ENCODE measurements around the gene MICAL2. TPM values are rescaled to one million over a fixed set of nuclear protein-coding genes. Genes with fewer than 3 reads are reported as not detected.

The MICAL2 gene
- total RNA-seq, 1 experiment from 2014 or later, result 37.4 TPM

DNA sequence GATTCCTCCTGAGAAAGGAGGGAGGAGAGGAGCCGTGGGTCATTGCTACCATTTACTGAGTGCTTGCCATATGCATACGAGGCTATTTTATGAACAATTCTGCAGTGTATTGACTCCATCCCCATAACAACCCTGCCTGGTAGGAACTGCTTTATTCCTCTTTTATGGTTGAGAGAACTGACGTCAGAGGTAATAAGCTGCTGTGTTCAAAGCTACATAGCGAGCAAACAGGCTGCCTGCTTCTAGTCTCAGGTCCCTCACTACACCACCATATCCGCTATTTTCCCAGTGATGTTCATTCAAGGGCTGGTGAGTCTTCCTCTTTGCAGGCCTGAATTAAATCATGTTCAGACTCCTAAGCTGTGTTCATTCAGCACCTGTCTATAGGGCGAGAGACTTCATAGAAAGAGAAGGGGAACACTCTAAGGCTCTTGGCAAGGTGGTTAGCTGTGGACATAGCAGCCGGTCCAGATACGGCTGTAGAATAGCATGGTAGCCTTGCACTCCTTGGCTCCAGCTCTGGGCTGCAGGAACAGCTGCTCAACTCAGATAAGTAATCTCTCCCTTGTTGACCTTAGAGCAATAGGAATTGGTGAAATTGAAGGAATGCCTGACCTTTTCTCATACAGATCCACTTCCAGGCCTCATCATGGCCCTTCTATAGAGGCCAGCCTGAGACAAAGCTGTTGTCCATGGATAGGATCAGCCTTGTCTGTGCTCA lies 82.6 kb downstream of the MICAL2 start (continued):
- TF ChIP-seq TCF7L2 (IDR thresholded peaks at IDR 0.05; ENCODE audit: borderline replicate concordance, extremely low read depth, insufficient read depth, insufficient read length), result no peak
- no peak for TF ChIP-seq JUND (IDR thresholded peaks at IDR 0.05)
- no peak for TF ChIP-seq EZH2 (IDR thresholded peaks at IDR 0.05)

DNA sequence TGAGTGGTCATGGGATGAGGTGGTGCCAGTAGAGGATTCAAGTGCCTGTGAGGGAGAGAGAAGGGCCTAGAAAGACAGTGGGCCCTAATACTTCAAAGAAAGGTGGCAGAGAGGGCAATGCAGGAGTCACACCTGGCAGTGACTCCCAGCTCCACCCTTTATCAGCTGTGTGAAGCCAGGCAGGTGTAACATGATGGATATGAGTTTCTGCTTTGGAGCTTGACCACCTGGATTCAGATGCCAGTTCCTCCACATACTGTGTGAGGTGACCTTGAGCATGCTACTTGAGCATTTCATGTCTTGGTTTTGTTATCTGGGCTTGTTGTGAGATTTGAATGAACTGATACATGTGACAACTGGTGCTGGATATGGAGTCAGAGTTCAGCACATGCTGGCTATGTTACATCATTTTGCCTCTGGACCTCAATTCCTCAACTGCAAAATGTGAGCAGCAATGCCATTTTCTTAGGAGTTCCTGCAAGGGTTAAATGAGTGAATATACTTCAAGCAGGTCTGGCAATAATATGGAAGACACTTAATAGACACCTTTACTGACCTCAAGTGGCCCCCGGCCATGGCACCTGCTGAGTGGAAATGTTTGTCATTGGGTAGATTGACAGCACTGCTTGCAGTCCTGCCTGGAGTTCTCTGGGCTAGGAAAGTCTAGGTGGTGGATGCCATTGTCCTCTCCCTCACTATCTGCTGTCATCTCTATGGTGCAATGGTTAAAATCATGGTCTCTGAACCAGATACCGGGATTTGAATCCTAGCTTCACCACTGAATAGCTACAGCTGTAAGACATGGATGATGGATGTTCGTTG lies 83.3 kb downstream of the MICAL2 start:
- Histone ChIP-seq H3K79me2 (ENCODE audit: insufficient read depth, low read length) (no peaks in the 10 kb centered on the region), H3K27ac (ENCODE audit: low read depth, low read length) (no peak overlapping the region), H3K27me3 (ENCODE audit: insufficient read depth, low read length) (no peaks in the 10 kb centered on the region), H3K9ac (ENCODE audit: low read length) (no peak overlapping the region), H3K9me2 (ENCODE audit: insufficient read depth) (no peaks in the 10 kb centered on the region), H3K4me3 (replicated peaks in 1 of 2; ENCODE audit: low read depth in 1 of 2, low read length in 2 of 2) (no peak overlapping the region), H3K9me3 (ENCODE audit: control insufficient read depth in 1 of 2, insufficient read depth in 1 of 2, low read depth in 1 of 2, low read length in 2 of 2) (no peaks in the 10 kb centered on the region), H3K4me1 (ENCODE audit: control insufficient read depth in 1 of 2, insufficient read depth in 2 of 2, low read length in 2 of 2) (peaks cover 10 to 15% of the 10 kb centered on the region in 2 experiments; a peak in 3 of 4 replicates), H2AFZ (ENCODE audit: low read depth, low read length, poor library complexity, severe bottlenecking) (no peak overlapping the region), H4K20me1 (ENCODE audit: insufficient read depth) (no peaks in the 10 kb centered on the region), H3K4me2 (ENCODE audit: low read length) (no peak overlapping the region), H3K36me3 (ENCODE audit: control insufficient read depth in 1 of 2, insufficient read depth in 2 of 2, low read length in 2 of 2) (no peaks in the 10 kb centered on the region)
- no TSS peak for BruUV-seq (replicated peaks)
- no peak for DNase-seq (ENCODE audit: low read depth, low spot score)
- CTCF ChIA-PET, result interaction anchor here (0.9 kb wide), 1 partner anchor 95 kb away, joined by 3 read pairs; no protein-coding TSS in a partner anchor
- RAD21 ChIA-PET (ENCODE audit: low non-redundant PET in 1 of 2, low total read pairs in 2 of 2, uncharacterized antibody in 2 of 2, unreplicated experiment in 2 of 2), result no interaction called here
- ATAC-seq, result no peak
- intact Hi-C loops (cut with micrococcal nuclease), result no loop called here
- TF ChIP-seq YY1 (IDR thresholded peaks at IDR 0.05; ENCODE audit: extremely low read depth, insufficient replicate concordance, low read depth, low read length), result no peak
- TF ChIP-seq, protein P1, sequence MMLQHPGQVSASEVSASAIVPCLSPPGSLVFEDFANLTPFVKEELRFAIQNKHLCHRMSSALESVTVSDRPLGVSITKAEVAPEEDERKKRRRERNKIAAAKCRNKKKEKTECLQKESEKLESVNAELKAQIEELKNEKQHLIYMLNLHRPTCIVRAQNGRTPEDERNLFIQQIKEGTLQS (IDR thresholded peaks at IDR 0.05), result no peak
- TF ChIP-seq, protein P2, sequence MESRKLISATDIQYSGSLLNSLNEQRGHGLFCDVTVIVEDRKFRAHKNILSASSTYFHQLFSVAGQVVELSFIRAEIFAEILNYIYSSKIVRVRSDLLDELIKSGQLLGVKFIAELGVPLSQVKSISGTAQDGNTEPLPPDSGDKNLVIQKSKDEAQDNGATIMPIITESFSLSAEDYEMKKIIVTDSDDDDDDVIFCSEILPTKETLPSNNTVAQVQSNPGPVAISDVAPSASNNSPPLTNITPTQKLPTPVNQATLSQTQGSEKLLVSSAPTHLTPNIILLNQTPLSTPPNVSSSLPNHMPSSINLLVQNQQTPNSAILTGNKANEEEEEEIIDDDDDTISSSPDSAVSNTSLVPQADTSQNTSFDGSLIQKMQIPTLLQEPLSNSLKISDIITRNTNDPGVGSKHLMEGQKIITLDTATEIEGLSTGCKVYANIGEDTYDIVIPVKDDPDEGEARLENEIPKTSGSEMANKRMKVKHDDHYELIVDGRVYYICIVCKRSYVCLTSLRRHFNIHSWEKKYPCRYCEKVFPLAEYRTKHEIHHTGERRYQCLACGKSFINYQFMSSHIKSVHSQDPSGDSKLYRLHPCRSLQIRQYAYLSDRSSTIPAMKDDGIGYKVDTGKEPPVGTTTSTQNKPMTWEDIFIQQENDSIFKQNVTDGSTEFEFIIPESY (IDR thresholded peaks at IDR 0.05; ENCODE audit: extremely low read depth, insufficient replicate concordance, low read length), result no peak
- TF ChIP-seq, protein P3, sequence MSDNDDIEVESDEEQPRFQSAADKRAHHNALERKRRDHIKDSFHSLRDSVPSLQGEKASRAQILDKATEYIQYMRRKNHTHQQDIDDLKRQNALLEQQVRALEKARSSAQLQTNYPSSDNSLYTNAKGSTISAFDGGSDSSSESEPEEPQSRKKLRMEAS (IDR thresholded peaks at IDR 0.05), result no peak
- no peak for TF ChIP-seq POLR2AphosphoS5 (IDR thresholded peaks at IDR 0.05; ENCODE audit: low read depth, low read length)
- TF ChIP-seq EZH2phosphoT487 (IDR thresholded peaks at IDR 0.05; ENCODE audit: borderline replicate concordance), result no peak
- TF ChIP-seq TCF7L2 (IDR thresholded peaks at IDR 0.05; ENCODE audit: borderline replicate concordance, extremely low read depth, insufficient read depth, insufficient read length), result no peak
- no peak for TF ChIP-seq ELF1 (IDR thresholded peaks at IDR 0.05; ENCODE audit: borderline replicate concordance, low read depth)
- no peak for TF ChIP-seq CEBPB (IDR thresholded peaks at IDR 0.05; ENCODE audit: low read depth)
- TF ChIP-seq, protein P4, sequence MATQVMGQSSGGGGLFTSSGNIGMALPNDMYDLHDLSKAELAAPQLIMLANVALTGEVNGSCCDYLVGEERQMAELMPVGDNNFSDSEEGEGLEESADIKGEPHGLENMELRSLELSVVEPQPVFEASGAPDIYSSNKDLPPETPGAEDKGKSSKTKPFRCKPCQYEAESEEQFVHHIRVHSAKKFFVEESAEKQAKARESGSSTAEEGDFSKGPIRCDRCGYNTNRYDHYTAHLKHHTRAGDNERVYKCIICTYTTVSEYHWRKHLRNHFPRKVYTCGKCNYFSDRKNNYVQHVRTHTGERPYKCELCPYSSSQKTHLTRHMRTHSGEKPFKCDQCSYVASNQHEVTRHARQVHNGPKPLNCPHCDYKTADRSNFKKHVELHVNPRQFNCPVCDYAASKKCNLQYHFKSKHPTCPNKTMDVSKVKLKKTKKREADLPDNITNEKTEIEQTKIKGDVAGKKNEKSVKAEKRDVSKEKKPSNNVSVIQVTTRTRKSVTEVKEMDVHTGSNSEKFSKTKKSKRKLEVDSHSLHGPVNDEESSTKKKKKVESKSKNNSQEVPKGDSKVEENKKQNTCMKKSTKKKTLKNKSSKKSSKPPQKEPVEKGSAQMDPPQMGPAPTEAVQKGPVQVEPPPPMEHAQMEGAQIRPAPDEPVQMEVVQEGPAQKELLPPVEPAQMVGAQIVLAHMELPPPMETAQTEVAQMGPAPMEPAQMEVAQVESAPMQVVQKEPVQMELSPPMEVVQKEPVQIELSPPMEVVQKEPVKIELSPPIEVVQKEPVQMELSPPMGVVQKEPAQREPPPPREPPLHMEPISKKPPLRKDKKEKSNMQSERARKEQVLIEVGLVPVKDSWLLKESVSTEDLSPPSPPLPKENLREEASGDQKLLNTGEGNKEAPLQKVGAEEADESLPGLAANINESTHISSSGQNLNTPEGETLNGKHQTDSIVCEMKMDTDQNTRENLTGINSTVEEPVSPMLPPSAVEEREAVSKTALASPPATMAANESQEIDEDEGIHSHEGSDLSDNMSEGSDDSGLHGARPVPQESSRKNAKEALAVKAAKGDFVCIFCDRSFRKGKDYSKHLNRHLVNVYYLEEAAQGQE (IDR thresholded peaks at IDR 0.05; ENCODE audit: low read depth), result no peak
- TF ChIP-seq SRF (IDR thresholded peaks at IDR 0.05; ENCODE audit: low read depth), result no peak
- no peak for TF ChIP-seq RAD21 (IDR thresholded peaks at IDR 0.05; ENCODE audit: low read depth)
- no peak for TF ChIP-seq ZFX (IDR thresholded peaks at IDR 0.05)
- TF ChIP-seq ZNF274 (IDR thresholded peaks at IDR 0.05; ENCODE audit: low read depth, low read length), result no peak
- POLR2A ChIA-PET, result no interaction called here

All from HCT116 (cell line).